B cell (primary cell): ENCODE results near the gene FURIN.

Experiments used
- CTCF ChIP-seq: fragments of 200-600 bp; IDR thresholded peaks from one replicate; pipeline ENCODE4 v1.8.0; 2022; ENCODE audit warnings: antibody characterized with exemption, mild to moderate bottlenecking
- EZH2 ChIP-seq: IDR thresholded peaks from 2 replicates; pipeline ENCODE4 v1.6.1; 2012; ENCODE audit warnings: borderline replicate concordance, low read depth, mild to moderate bottlenecking, moderate library complexity, low read length; ENCODE audit not compliant: insufficient read depth, poor library complexity, severe bottlenecking

- TF ChIP-seq CTCF (no peak), EZH2 (no peak)
These were observed 2.2 kb downstream of the FURIN start for GRCh38 chr15:90870354-90871138.
